H9 (cell line): ENCODE data around the gene APBA2. TPM values are rescaled to one million over a fixed set of nuclear protein-coding genes. Genes with fewer than 3 reads are reported as not detected.

Source experiments
- total RNA-seq: library from RNA; stranded (reverse); gene quantifications from 2 replicates; pipeline ENCODE4 v1.2.1, GENCODE V29; 2021

Gene APBA2
- total RNA-seq, 1 experiment from 2014 or later: 14.3 TPM

Other genes with a start within 250 kb of the APBA2 start
- gene GOLGA8M, start 173.6 kb upstream of the APBA2 start, total RNA-seq: not detected in 2 replicates
- gene GOLGA6L7, start 37.3 kb upstream of the APBA2 start, total RNA-seq: not detected in 2 replicates